GM18502 (cell line): ENCODE results near the gene ATP6AP1.

ENCODE experiments used
- ATAC-seq: cut with Tn5 transposase; IDR thresholded peaks from one replicate; pipeline ENCODE4 v1.9.1; 2021; ENCODE audit warnings: mild to moderate bottlenecking; ENCODE audit not compliant: unreplicated experiment, poor library complexity

Gene ATP6AP1

GRCh38 chrX:154467556-154467955 is 39.1 kb downstream of the ATP6AP1 start:
- no peak for ATAC-seq

- ATAC-seq, result no peak
These were observed 39.7 kb downstream of the ATP6AP1 start for GRCh38 chrX:154468217-154468616.

- ATAC-seq, result no peak
These were observed 40.6 kb downstream of the ATP6AP1 start for GRCh38 chrX:154469114-154469513.

GRCh38 chrX:154469880-154470279 is 41.4 kb downstream of the ATP6AP1 start:
- no peak for ATAC-seq

- ATAC-seq, result no peak
These were observed 42.0 kb downstream of the ATP6AP1 start for GRCh38 chrX:154470434-154470833.

- ATAC-seq, result no peak
These were observed 42.6 kb downstream of the ATP6AP1 start for GRCh38 chrX:154470914-154471568.

- no peak for ATAC-seq
These were observed 43.6 kb downstream of the ATP6AP1 start for GRCh38 chrX:154471839-154472684.

- no peak for ATAC-seq
These were observed 44.5 kb downstream of the ATP6AP1 start for GRCh38 chrX:154472685-154473632.

- no peak for ATAC-seq
These were observed 45.2 kb downstream of the ATP6AP1 start for GRCh38 chrX:154473683-154474082.

GRCh38 chrX:154476821-154477220 is 48.3 kb downstream of the ATP6AP1 start:
- ATAC-seq, result no peak

GRCh38 chrX:154477891-154478477 is 49.5 kb downstream of the ATP6AP1 start:
- ATAC-seq, result no peak

GRCh38 chrX:154478728-154479622 is 50.5 kb downstream of the ATP6AP1 start, which contains the start of gene LAGE3:
Gene LAGE3 (minus strand): TSS chrX:154479281. CDS start chrX:154478915, 366 bp downstream.
- ATAC-seq, result peak; percentile 80

- ATAC-seq, result no peak
These were observed 52.7 kb downstream of the ATP6AP1 start for GRCh38 chrX:154481195-154481594.

- ATAC-seq, result no peak
These were observed 53.6 kb downstream of the ATP6AP1 start for GRCh38 chrX:154481911-154482601.

GRCh38 chrX:154482786-154483185 is 54.3 kb downstream of the ATP6AP1 start:
- no peak for ATAC-seq

- ATAC-seq, result no peak
These were observed 54.8 kb downstream of the ATP6AP1 start for GRCh38 chrX:154483325-154483724.

GRCh38 chrX:154484255-154485149 is 56.0 kb downstream of the ATP6AP1 start:
- no peak for ATAC-seq
